AG09319 (cell line): Measurements from ENCODE around the gene FOS.

Source experiments
- DNase-seq: peaks from one replicate; pipeline ENCODE4 v3.0.0-alpha.2; 2010; ENCODE audit warnings: low read depth; ENCODE audit errors: extremely low read depth
- TF ChIP-seq, protein P1 (sequence below): IDR thresholded peaks from 2 replicates; pipeline ENCODE4 v1.5.1; 2011; ENCODE audit warnings: low read depth, mild to moderate bottlenecking, inconsistent platforms, low read length, moderate library complexity

FOS gene

DNA sequence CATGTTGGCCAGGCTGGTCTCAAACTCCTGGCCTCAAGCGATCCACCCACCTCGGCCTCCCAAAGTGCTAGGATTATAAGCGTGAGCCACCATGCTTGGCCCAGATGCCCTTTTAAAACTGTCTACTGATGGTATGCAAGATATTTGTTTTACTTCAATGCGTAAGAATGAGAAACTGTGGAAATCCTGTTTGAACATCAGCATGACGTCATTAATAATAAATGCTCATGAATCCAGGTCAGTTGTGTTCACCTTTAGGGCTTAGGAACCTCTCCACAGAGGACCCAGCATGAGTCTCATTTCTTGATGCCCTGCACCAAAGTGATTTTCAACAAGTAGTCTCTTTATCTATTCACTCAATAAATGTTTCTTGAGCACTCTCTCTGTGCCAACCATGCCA, 34.5 kb upstream of the FOS start:
- DNase-seq: no peak
- TF ChIP-seq, protein P1, sequence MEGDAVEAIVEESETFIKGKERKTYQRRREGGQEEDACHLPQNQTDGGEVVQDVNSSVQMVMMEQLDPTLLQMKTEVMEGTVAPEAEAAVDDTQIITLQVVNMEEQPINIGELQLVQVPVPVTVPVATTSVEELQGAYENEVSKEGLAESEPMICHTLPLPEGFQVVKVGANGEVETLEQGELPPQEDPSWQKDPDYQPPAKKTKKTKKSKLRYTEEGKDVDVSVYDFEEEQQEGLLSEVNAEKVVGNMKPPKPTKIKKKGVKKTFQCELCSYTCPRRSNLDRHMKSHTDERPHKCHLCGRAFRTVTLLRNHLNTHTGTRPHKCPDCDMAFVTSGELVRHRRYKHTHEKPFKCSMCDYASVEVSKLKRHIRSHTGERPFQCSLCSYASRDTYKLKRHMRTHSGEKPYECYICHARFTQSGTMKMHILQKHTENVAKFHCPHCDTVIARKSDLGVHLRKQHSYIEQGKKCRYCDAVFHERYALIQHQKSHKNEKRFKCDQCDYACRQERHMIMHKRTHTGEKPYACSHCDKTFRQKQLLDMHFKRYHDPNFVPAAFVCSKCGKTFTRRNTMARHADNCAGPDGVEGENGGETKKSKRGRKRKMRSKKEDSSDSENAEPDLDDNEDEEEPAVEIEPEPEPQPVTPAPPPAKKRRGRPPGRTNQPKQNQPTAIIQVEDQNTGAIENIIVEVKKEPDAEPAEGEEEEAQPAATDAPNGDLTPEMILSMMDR: no peak

DNA sequence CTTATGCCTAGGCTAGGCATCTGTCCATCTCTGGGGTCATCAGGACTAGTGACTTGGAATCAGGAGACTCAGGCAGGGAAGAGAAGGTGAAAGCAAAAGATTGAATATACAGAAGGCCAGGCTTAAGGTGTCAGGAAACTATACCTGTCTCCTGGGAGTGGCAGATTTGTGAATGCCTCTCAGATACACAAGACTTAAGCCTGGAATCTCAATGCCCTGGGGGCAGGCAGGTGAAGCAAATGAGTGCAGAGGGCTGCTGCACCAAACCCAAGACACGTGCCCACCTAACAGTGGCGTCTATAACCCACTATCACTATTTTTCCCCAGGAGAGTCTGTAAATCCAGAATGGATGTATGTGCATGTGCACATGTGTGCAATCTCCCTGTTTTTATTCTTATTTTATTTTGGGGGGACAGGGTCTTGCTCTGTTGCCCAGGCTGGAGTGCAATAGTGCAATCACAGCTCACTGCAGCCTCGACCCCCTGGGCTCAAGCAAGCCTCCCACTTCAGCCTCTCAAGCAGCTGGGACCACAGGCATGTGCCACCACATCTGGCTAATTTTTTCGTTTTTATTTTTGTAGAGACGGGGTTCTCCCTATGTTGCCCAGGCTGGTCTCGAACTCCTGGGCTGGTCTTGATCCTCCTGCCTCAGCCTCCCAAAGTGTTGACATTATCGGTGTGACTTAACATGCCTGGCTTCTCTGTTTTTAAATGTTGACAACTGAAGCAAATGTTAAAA, 31.9 kb upstream of the FOS start:
- TF ChIP-seq, protein P1: no peak

DNA sequence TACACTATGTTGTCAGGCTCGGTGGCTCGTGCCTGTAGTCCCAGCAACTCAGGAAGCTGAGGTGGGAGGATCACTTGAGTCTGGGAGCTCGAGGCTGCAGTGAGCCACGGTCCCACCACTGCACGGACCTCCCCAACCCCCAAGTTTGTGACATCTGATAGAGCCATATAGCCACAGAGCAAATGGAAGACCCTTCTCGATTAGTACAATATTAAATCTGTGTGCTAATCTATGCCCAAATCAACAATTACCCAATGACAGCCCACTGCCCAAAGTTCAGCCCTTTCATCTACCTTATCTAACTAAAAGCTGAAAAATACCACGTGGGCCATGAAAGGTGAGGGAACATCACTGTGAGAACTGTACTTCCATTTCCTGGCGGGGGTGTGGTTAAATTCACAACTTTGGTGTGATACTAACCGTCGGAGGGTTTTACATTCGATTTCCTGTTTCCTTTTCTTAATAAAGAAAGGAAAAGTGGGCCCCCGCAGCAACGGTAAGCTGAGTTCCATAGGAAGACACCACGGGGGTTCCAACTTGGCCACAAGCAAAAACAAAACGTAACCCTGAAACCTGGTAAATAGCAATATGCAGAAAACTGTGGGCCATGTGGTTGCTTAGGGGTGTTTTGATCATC, 31.2 kb upstream of the FOS start:
- TF ChIP-seq, protein P1: no peak
- DNase-seq: no peak

More for the DNA sequence above, 31.9 kb upstream of the FOS start:
- DNase-seq: no peak

DNA sequence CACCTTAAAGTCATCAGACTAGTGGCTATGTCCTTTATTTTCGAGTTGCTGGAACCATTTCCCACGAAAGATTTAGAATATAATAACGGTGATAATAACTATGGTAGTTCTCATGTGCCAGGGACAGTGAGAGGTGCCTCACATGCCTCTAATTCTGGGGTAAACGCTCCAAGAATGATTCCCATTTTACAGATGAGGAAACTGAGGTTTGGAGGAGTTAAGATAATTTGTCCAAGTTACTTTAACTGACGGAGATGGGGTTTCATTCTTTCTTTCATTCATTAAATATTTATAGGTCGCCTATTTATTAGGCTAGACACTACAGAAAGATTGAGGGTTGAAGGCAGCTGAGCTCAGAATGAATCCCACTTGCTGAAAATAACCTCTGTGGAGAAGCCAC, 30.7 kb upstream of the FOS start:
- TF ChIP-seq, protein P1: no peak
- no peak for DNase-seq

DNA sequence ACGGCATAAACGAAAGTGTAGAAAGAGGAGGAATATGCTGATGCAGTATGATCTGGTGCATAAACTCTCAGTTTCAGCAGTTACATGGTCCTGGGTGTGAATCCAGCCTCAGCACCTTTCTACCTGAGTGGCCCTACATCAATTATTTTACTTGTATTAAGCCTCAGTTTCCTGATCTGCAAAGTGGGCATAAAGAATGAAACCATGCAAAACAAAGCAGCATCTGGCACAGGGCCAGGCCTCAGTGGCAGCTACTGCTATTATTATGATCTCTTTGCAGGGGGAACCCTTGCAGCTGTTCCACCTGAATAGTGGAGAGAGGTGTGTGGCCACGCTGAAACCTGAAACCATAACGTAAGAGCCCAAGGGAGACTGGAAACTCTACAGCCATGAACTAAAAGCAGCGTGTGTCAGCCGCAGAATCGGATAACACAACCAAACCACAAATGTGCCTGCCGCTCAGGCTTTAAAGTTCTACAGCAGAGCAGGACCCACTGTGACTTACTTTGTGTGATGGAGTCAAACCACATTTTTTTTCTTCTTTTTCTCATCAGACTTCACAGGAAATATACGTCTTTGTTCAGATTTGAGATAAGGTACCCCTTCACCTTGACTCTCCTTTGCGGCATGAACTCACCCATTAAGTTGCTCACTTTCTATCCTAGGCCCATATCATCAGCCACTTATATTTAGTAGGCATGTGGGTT, 29.2 kb upstream of the FOS start:
- DNase-seq: no peak

DNA sequence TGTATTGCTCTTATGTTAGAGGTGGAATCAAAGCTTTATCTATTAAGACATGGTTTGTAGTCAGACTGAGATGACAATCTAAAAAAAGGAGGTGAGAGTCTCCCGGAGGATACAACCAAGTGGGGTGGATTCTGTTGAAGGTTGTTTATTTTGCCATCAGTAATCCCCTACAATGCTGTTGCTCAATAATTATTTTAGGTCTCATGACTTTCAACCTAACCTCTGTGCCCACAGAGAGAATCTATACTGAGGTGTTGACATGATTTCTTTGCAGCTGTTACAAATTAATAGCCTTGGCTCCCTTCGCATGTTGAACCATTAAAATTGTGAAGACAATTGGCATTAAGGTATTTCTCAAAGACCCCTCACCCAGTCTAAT, 28.7 kb upstream of the FOS start:
- TF ChIP-seq, protein P1: no peak
- DNase-seq: no peak

More for the DNA sequence above, 29.2 kb upstream of the FOS start:
- TF ChIP-seq, protein P1: no peak

DNA sequence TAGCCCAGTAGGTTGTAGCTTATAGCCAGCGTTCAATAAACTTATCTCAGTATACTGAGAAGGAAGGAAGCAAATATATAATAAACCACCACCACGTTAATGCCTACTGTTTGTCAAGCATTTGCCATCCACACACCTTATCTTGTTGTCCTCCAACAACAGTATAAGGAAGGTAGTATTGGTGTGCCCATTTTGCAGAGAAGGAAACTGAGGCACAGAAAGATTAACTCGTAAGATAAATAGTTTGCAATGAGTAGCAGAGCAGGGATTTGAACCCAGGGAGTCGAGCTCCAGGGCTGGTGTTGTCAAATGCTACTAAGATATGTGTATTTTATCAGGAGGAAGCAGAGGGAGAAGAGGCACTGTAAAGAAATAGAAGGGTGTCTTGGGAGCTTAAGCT, 27.8 kb upstream of the FOS start:
- DNase-seq: no peak
- TF ChIP-seq, protein P1: no peak
